GM12891 (cell line): ENCODE results near the gene RCBTB1. TPM values are rescaled to one million over a fixed set of nuclear protein-coding genes. Genes with fewer than 3 reads are reported as not detected.

Experiments used
- DNase-seq: peaks from one replicate; pipeline ENCODE4 v3.0.0; 2011; ENCODE audit warnings: low spot score; ENCODE audit not compliant: insufficient read length
- FAIRE-seq: peaks from 2 replicates; lab custom pipeline; 2011; peaks lifted over from hg19 to GRCh38; lab: Jason Lieb, UNC
- PAX5 ChIP-seq: IDR thresholded peaks from 2 replicates; pipeline ENCODE4 v1.6.1; 2011; ENCODE audit warnings: low read length, moderate library complexity, mild to moderate bottlenecking; ENCODE audit not compliant: insufficient read depth, severe bottlenecking
- POLR2A ChIP-seq: IDR thresholded peaks from 2 replicates; pipeline ENCODE4 v1.6.1; 2011; ENCODE audit warnings: low read depth, low read length, control low read depth
- POLR2AphosphoS5 ChIP-seq: IDR thresholded peaks from 2 replicates; pipeline ENCODE4 v1.6.1; 2011; ENCODE audit warnings: low read depth, low read length, control low read depth
- POU2F2 ChIP-seq: IDR thresholded peaks from 2 replicates; pipeline ENCODE4 v1.6.1; 2011; ENCODE audit warnings: low read depth, mild to moderate bottlenecking, control low read depth, low read length, moderate library complexity
- SPI1 ChIP-seq: IDR thresholded peaks from 2 replicates; pipeline ENCODE4 v1.6.1; 2011; ENCODE audit warnings: low read depth, low read length, control low read depth
- TAF1 ChIP-seq: IDR thresholded peaks from 2 replicates; pipeline ENCODE4 v1.6.1; 2011; ENCODE audit warnings: low read depth, low read length, control low read depth
- polyA plus RNA-seq: library from polyadenylated mRNA; unstranded; fragments of >200 nt; gene quantifications from one replicate; pipeline ENCODE4 v1.2.1, GENCODE V29; 2012; ENCODE audit warnings: low read depth, missing spikeins, inconsistent platforms; ENCODE audit not compliant: missing spikeins

The RCBTB1 gene
- polyA plus RNA-seq: 7.4 TPM

DNA sequence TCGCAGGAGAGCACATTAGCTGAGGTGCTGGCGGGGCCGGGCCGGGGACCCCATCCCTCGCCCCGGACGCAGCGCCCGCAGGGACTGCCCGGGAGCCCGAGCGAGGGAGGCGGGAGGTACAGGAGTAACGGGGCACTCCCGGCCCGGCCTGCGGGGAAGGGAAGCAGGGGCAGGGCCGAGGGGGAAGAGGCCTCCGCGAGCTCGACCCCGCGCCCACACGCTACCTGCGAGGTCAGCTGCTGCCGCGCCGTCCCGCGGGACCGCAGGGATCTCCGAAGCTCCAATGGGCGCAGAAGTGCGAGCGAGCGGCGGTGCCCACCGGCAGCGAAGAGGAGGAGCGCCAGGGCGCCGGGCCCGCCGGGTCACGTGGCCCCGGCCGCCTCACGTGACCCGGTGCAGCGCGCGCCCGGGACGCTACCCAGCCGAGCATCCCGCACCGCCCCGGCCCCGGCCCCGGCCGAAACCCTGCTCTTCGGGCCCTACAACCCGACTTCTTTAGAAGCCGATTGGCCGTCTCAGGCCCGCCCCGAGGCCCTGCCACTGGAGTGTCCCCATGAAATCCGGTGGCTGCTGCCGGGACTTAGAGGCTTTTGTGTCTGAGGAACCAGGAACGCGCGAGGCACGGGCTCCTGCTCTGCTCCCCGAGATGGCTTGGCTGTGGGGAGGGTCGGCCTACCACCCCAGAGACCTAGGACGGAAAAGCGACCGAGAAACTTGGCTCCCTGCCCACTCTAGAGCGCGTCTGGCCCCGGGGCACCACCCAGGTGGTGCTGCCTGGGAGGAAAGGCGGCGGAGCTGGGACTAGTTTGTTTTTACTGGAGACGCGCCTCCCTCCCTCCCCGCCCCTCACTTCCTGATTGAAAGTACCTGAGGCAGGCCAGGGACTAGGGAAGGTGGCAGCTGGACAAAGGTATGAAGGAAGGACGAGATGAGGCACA is at the start of gene RCBTB1:
Gene RCBTB1 (minus strand): TSS at position 339 of the 938 bp plus-strand sequence. CDS start 18,279 bp downstream, outside the sequence.
- DNase-seq (peak; percentile 96), FAIRE-seq (peak; percentile 91)
- no peak for TF ChIP-seq PAX5
- peak; percentile 49; the same call in 1 of the 2 replicates for TF ChIP-seq POLR2A
- TF ChIP-seq POLR2AphosphoS5: no peak
- 0 out of 2 replicates have a peak, but pooled peaks have one; percentile 26 for TF ChIP-seq POU2F2
- no peak for TF ChIP-seq SPI1
- TF ChIP-seq TAF1: 0 out of 2 replicates have a peak, but pooled peaks have one; percentile 19

DNA sequence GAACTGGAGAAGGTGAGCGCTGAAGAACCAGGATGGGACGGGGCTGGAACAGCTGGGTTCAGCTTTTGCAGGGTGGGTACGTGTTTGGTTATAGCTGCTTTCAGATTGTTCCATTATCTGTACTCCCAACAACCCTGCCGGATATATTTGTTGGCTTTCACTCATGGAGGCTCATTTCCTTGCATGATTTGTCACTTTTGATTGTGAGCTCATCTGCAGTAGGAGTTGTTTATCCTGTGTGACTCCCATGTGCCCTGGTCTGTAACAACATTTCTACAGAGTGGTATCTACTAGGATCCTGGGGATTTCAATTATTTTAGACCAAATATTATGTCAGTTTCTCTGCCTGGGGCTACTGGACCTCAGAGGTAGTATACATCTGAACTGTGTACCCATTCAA is 48.4 kb upstream of the RCBTB1 start:
- no peak for FAIRE-seq

DNA sequence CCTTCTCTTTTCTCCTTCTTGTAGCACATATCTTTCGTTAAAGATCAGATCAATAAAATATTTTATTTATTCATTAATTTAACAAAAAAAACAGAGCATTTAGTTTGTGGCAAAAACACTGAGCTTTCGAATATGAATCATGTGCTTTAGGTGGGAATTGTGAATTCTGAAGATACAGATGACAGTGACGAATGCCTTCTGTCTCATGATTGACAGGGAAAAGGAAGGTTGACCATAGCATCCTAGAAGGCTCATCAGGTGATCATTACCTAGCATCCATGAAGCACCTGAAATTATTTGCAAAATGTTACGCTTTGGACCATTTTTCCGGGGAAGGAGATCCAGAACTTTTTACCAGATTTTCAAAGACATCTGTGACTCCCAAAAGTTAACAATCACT is 46.8 kb upstream of the RCBTB1 start:
- TF ChIP-seq POLR2A: no peak
- FAIRE-seq (no peak), DNase-seq (no peak)

More for the DNA sequence above, 48.4 kb upstream of the RCBTB1 start:
- TF ChIP-seq TAF1 (no peak), PAX5 (no peak), POLR2A (no peak)
- no peak for DNase-seq

DNA sequence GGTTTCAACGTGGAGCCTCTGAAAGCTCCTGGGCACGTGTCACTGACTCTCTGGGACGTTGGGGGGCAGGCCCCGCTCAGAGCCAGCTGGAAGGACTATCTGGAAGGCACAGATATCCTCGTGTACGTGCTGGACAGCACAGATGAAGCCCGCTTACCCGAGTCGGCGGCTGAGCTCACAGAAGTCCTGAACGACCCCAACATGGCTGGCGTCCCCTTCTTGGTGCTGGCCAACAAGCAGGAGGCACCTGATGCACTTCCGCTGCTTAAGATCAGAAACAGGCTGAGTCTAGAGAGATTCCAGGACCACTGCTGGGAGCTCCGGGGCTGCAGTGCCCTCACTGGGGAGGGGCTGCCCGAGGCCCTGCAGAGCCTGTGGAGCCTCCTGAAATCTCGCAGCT is 45.2 kb upstream of the RCBTB1 start:
- TF ChIP-seq POU2F2 (no peak), POLR2AphosphoS5 (no peak), PAX5 (no peak)
- no peak for FAIRE-seq

DNA sequence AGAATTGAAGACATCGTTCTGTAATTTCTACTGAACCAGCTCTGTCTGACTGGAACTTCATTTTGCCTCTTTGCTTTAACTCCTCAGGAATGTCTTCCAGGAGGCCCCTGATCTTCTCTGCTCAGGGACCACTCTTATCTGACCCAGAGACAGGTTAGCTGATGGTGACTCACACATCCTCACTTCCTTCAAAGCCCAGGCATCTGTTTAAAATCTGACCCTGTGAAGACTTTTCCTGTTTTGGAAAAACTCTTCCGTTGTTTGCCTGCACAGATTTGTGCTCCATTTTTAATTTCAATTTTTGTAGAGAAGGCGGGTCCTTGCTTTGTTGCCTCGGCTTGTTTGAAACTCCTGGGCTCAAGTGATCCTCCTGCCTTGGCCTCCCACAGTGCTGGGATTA is 44.6 kb upstream of the RCBTB1 start:
- FAIRE-seq (no peak), DNase-seq (no peak)
- TF ChIP-seq TAF1 (no peak), SPI1 (no peak), POU2F2 (no peak), POLR2A (no peak), PAX5 (no peak), POLR2AphosphoS5 (no peak)

More for the DNA sequence above, 45.2 kb upstream of the RCBTB1 start:
- DNase-seq: no peak

DNA sequence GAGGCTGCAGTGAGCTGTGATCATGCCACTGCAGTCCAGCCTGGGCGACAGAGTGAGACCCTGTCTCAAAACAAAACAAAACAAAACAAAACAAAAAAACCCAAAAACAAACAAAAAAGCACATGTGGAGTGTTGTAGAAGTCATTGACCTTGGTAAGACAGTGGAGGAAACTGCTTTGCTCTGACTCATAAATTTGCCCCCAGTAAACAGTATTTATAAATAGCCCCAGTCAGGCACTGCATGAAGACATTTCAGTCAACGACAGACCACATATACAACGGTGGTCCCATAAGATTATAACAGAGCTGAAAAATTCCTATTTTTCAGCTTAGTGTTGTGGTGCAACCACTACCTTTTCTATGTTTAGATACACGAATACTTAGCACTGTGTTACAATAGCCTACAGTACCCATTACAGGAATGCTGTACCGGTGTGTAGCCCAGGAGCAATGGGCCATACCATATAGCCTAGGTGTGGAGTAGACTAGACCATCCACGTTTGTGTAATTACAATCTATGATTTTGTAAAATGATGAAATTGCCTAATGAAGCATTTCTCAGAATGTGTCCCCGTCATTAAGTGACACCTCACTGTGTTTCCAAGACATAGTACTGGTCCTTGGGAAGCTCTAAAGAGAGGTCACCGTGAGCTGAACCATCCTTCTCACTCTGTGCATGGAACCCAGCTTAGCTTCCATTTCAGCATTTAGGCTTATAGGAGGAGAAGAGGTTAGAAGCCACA is 44.0 kb upstream of the RCBTB1 start:
- TF ChIP-seq TAF1 (no peak), POU2F2 (no peak), POLR2AphosphoS5 (no peak), PAX5 (no peak), SPI1 (no peak), POLR2A (no peak)
- DNase-seq (no peak), FAIRE-seq (peak; percentile 74)

DNA sequence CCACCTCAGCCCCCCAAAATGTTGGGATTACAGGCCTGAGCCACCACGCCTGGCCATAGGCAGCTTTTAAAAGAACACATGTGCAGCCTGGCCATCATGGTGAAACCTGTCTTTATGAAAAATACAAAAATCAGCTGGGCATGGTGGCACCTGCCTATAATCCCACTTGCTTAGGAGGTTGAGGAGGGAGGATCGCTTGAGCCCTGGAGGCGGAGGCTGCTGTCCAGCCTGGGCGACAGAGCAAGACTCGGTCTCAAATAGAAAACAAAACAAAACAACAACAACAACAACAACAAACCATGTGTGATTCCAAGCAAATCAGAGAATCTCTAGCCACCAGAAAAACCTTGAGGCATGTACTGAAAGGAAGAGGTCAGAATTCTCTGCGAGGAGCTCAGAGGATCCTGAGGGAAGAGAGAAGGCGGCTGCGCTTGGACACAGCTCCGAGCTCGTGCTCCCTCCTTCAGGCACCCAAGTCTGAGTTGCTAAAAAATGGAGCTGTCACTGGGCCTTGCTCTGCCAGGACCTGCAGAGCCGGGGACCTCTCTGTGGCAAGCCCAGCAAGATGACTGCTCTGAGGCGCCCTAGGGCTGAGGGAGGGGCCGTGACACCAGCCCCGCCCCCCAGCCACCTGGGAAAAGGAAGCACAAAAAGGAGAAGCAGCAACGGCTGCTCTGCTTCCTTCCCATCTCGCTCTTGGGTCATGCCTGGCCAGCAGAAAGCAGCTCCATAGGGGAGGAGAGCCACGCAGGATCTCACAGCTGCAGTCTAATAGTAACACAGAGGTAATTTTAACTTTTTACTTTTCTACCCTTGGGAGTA is 42.7 kb upstream of the RCBTB1 start, which contains the start of gene ARL11:
Gene ARL11 (plus strand): TSS at position 677 of the 822 bp plus-strand sequence. CDS start 1,941 bp downstream, outside the sequence.
- DNase-seq: peak; percentile 76
- FAIRE-seq: peak; percentile 35
- TF ChIP-seq POLR2AphosphoS5: peak; percentile 56; the same call in 1 of the 2 replicates
- TF ChIP-seq SPI1: peak; percentile 59; the same call in 1 of the 2 replicates
- TF ChIP-seq POU2F2: no peak
- no peak for TF ChIP-seq PAX5
- TF ChIP-seq POLR2A: peak; percentile 75
- peak; percentile 59; the same call in 1 of the 2 replicates for TF ChIP-seq TAF1

DNA sequence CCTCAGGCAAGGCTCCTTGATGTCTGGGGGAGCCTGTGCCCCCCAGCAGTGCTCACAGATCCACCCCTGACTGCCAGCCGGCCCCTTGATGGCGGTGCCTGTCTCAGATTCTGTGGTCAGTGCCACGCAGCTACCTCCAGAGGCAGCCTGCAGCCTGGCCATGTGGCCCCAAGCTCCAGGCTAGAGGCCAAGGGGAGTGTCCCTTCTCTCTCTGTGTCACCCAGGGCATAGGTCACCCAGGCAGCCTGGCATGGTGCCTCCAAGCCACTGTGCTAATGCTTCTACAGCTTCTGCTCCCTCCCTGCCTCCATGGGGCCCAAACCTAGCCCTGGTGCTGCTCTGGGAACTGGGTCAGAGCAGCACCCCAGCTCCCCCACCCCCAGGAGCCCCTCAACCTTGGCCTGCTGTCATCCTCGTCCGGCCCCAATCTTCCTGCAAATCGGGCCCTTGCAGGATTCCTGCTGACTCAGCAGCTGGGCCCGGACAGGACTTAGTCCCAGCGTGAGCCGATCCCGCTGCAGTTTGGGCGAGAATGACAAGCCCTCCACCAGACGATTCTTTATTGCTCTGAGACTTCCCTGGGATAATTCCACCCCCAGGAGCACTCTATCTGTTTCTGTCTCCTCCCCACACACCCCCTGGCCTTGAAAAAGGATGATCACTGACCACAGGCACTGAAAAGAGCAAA is 40.2 kb upstream of the RCBTB1 start:
- FAIRE-seq (no peak), DNase-seq (no peak)
- TF ChIP-seq TAF1 (no peak), POLR2AphosphoS5 (no peak), SPI1 (no peak), POU2F2 (no peak), PAX5 (no peak), POLR2A (no peak)
